ENCODE results near the gene PPP2R2C.

The PPP2R2C gene

DNA sequence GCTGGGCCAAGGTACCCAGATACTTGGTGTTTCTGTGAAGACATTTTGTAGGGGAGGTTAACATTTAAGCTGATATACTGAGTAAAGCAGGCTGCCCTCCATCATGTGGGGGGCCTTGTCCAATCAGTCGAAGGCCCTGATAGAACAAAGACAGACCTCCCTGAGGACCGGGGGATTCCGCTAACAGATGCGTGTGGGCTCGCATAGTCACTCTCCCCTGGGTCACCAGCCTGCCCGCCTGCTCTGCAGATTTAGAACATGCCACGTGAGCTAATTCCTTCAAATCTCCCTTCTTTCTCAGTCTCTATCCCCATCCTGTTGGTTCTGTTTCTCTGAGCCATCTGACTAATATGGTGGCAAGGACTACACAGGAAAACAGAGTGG, 142.0 kb downstream of the PPP2R2C start:
- DNase-seq (ENCODE audit: low read depth) = no peak

DNA sequence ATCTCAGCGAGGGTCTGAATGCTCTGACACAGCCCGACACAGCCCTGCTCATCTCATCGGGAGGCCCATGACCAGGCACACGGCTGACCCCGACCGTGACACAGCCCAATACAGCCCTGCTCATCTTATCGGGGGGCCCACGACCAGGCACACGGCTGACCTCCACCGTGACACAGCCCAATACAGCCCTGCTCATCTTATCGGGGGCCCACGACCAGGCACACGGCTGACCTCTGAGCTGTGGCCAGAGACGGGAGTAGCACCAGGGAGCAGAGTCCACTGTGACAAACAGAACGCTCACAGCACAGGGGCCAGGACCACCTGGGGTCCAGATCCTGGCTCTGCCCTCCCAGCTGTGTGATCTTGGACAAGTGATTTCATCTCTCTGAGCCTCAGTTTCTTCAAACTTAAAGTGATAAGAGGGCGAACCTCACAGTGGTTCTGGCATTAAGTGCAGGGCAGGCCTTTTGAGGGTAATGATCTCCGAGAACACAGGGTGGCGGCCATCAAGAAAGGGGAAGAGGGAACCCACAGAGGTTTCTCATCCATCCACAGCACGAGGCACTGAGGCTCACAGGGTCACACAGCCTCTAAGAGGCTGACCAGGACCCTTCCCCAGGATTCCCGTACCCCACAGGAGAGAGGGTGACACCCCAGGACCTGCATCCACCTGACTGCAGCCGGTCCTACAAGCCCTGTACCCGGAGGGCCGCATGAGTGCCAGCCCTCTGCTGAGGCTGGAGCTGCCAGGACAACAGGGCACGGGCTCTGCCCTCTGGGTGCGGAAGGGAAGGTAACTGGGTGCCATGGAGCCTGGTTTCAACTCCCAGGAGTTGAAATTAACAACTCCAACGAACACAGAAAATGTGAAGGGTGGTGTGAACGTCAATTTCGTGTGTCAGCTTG, 142.7 kb downstream of the PPP2R2C start:
- no peak for DNase-seq (ENCODE audit: low read depth)

DNA sequence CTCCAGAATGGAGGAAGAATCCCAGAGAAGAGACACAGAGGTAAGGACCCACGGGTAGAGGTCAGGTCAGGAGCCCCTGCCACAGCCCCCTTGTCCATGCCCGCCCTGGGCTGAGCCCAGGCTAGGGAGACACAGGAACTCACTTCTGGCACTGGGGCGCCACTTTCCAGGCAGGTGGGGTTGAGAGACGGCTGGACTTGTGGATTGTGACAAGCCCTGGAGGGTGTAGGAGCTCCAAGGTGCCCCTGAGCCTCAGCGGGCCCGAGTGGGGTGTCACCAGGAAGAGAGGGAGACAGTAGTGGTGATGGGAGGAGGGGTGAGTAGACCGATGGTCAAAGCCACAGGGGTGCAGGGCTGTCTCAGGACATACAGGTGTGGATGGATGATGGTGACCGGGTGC, 143.9 kb downstream of the PPP2R2C start:
- DNase-seq (ENCODE audit: low read depth) = no peak

DNA sequence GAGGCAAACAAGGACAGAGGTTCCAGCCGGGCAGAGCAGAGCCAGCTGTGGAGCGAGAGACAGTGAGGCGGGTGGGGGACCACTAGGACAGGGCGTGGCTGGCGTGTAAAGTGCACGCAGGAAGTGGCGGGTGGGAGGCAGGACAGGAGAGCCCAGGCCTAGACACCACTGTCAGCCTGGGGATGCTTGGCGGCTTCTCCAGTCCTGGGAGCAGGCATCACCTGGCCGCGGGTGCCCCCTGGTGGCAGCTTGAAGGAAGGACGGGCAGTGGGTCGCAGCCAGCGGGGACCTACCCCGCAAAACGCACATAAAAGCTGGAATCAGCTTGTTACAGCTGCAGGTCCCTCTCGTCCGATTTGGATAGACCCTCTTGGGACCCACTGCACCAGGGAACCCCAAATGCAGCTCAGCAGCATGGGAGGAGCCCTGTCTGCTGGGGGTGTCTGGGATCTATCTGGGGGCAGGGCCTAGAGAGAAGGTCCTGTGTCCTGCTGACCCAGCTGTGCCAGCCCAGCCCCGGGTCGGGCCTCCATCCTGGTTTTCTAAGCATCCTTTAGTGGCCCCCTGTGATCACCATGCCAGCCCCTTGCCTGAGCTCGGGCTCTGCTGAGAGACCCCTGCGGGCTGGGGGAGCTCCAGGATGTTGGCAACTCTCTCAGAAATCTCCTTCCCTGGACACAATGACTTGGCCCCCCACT, 145.0 kb downstream of the PPP2R2C start:
- DNase-seq (ENCODE audit: low read depth) = peak; percentile 67

DNA sequence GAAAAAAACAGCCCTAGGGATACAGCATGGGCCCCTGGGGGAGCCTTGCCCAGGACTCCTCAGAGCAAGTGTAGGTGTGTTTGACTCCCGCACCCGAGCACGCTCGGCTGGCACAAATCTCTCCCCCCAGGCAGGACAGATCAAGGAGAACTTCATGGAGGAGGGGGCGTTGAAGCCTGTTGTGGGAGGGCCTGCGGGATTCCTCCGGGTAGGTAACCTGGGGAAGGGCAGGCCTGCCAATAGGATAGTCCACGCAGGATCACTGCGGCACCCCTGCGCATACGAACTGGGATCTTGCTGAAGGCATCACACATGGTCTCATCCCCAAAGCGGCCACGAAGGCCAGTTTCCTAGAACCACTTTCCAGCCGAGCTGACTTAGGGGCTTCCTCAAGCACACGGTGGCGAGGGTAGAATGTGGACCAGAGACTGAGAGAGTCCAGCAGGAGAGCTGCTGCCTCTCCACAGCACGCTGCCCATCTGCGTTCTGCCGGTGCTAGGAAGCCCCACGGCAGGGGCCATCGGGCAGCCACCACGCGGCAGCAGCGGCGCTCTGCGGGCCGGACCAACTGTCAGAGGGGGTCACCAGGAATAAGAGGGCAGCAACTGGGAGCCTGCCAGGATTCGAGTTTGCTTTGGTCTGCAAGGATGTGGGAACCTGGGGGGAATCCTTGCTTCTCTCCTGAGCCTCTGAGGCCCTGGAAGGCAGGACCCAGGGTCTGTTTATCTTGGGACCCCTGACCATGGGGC, 145.9 kb downstream of the PPP2R2C start:
- DNase-seq (ENCODE audit: low read depth) = no peak

DNA sequence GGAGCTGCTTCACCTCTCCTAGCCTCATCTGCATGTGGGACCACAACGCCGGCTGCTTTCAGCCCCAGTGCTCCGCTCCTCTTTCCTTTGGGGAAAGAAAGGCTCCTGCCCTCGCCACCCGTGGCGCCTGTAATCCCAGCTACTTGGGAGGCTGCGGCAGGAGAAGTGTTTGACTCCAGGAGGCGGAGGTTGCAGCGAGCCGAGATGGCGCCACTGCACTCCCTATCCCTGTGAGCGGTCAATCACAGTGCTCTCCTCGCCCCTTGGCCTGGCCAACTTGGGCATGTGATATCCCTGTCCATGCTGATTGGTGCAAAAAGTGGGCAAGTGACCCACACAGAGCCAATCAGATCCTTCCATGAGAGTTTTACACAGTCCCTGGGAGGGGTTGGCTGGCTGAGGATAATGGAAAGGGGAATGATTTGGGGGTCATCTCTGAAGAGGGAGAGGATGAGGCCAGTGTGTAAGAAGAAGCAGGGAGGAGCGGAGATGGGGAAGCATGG, 146.6 kb downstream of the PPP2R2C start:
- DNase-seq (ENCODE audit: low read depth) = no peak

DNA sequence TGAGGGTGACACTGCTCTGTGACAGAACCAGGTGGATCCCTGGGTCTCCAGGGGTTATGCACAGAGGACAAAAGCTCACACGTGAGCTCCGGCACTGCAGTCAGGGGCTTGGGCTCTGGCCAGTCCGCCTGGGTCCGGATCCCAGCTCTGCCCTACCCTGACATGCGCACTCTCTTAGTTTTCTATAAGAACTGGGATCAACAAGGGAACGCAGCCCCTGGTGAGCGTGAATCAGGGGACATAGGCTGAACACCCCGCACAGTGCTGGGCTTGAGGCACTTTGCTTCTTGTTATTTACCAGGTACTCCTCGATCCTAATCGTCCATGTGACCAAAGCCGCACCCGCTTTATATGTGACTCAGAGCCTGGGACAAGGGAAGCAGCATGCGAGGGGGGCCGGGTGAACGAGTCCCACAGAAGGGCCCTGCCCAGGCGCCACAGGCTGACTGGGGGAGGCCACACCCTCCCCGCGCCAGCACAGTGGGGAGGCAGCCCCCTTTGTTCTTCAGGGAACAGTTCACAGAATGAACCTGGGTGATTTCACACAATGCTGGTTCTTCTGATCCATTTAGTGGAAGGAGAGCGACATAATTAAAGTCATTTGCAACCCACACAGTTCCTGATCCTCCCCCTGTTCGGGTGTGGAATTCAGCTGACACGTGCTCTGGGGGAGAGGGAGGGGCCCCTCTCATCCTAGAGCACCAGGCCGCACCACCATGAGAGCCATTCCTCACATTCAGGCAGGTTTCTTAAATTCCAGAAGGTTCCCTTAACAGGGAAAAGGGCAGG, 147.2 kb downstream of the PPP2R2C start:
- peak; percentile 32 for DNase-seq (ENCODE audit: low read depth)

DNA sequence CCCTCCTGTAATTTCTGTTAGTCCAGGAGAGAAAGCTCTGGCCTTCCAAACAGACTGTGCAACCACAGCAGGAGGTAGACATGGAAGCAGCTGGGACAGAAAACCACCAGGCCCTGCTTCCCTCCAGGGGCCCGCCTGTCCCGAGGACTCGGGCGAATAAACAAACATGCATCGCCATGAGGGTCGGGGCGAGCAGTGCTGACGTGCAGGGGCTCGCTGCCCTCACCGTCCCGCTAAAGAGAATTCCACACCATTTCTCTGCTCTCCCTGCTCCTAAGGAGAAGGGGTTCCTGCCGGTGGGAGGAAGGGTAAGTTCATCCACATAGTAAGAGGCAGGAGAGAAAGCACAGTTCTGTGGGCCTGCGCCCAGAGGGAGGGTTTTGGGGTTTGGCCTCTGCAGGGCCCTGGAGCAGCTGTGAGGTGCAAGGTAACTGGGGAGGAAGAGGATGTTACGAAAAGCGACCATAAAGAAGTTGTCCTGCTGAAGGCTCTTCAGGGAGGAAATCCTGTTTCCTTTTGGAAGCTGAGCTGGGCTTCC, 147.9 kb downstream of the PPP2R2C start:
- no peak for DNase-seq (ENCODE audit: low read depth)

DNA sequence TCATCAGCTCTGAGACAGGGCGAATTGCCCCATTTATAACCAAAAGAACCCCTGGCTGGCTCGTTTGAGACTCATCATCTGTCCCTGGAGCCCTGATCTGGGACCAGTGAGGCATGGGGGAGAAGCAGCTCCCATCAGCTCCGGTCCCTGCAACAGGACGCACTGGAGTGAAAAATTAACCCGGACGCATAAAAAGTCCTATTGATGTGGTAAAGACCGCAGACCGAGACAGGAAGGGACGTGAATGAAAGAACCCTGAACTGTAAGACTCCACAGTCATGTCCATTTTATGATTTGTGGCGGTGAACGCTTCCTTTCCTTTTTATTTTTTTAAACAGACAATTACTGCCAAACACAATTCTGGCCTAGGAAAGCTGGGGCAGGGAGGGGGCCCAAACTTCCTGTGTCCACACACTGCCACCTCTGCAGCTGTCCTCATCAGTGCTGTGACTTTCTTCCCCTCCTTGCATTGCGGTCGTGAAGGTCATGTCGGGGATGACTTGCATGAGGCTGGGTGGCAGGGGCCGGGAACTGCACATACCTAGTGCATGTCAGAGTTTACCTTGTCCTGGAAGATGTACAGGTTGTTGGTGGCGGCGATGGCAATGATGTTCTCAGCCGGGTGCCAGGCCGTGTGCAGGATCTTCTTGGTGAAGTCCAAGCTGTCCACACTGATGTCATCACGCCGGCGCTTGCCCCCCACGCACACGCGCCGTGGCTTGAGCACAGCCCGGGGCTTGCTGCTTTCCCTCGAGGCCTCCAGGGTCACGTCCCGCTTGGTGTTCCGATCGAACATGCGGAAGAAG, 149.4 kb downstream of the PPP2R2C start:
- DNase-seq (ENCODE audit: low read depth) = no peak

DNA sequence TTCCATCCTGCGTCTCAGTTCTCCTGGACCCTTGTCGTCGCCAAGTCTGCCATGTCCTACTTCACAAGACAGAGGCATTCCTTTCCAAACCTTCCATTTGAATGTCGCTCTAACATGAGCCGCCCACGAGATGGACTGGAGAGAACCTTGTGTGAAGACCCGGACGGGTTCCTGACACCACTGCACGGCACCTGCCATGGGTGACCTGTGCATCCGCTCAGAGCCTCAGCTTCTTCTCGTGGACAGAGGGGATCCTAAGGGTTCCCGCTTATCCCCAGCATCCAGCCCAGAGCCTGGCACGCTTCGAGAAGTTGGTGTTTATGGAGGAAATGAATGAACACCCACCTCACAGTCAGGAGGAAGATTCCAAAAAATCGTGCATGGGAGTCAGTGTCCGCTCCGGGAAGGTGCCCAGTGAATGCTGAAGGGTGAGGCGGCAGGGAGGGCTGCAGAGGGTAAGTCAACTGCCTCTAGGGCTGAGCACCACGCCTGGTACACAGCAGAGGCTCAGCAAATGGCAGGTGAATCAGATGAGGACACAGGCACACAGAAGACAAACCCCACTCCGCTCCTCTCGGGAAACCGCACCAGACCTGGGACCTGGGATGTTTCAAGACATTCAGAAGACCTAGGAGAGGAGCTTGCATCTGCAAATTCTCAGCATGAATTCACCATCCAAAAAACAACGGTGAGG, 150.2 kb downstream of the PPP2R2C start:
- DNase-seq (ENCODE audit: low read depth) = no peak

DNA sequence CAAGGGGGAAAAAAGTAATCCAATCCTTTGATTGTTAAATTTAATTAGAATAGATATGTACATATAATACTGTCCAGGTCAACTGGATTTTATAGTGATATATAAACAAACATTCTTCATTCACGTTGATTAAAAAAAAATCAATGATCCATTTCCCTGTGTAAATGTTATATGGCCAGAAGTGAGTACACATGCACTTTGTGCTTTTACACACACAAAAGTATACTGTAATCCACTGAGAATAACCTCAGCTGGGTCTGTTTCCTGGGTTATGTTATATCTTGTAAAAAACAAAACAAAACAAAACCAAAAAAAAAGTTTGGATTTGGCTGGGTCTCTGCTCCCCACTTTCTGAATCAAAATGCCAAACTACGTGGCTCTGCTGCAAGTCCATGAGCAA, 151.1 kb downstream of the PPP2R2C start:
- DNase-seq (ENCODE audit: low read depth) = no peak

DNA sequence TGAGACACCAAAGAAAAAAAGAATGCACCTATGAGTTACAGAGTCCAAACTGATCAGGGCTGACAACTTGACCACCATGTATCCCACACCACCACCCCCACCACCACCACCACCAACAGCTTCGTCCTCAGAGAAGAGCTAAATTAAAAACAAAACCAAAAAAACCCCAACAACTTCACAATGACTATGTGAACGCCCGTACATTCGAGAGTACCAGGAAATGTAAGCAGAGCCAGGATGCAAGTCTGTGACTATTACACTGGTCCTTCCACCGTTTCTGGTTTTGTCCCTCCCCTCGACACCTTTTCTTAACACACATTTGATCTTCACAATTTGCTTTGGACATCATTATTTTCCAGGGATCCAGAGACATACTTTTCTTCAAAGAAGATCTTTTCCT, 151.8 kb downstream of the PPP2R2C start:
- no peak for DNase-seq (ENCODE audit: low read depth)

DNA sequence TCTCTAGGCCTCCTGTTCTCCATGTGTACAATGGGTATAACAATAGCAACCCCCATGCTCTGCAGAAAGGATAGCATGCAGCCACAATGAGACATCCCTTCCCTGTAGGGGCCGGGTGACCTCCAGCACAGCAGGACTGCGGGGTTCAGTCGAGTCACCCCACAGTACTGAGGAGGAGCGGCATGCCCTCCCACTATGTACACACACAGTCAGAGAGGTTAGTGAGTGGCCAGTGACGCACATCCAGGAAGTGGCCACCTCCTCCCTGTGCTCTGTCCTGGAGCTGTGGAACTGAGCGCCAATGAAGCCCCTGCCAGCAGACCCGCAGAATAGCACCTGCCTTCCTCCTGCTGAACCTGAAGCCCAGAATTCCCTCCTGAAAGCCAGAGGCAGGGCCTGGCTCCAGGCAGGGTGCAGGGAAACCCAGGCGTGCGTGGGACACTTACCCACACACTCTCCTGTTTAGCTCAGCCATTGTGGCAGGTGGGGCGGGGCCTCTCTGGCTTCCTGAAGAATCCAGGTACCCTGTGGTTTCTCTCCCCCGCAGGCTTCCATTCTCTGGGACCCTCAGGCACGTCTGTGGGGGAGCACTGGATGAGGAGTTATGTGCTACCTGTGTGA, 152.8 kb downstream of the PPP2R2C start:
- DNase-seq (ENCODE audit: low read depth) = peak; percentile 61

DNA sequence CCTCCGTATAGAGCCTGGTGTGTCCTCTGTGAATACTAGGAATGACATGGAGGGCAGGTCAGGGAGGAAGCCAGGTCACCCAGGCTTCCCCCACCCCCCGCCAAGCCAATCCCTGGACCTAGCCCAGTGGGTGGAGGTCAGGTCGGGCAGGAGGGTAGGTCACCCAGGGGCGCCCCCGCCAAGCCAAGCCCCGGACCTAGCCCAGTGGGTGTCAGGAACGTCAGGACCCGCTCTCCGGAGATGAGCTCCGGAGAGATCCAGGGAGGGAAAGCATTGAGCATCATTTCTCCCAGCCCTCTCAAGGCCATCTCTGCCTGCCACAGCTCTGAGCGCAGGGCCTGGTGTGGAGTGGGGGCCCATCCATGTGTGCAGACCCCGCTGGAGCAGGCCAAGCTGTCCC, 154.2 kb downstream of the PPP2R2C start:
- no peak for DNase-seq (ENCODE audit: low read depth)

DNA sequence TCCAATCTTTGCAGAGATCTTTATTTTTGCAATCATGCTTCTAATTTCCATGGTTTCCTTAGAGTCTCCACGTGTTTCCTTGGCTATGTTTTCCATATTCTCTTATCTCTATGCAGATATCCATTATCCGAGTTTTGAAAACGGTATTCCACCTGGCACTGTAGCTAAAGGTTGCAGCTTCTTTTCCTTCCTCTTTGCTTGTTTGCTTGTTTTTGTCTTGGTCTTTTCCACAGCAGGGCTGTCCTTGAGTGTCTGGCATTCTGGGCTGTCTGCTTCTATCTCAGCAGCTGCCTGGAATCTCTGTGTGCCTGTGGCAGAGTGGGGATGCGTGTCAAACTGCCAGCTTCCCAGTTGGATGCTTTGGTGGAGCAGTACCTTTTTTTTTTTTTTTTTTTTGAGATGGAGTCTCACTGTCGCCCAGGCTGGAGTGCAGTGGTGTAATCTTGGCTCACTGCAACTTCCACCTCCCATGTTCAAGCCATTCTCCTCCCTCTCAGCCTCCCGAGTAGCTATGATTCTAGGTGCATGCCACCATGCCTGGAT, 155.9 kb downstream of the PPP2R2C start:
- DNase-seq (ENCODE audit: low read depth) = no peak

DNA sequence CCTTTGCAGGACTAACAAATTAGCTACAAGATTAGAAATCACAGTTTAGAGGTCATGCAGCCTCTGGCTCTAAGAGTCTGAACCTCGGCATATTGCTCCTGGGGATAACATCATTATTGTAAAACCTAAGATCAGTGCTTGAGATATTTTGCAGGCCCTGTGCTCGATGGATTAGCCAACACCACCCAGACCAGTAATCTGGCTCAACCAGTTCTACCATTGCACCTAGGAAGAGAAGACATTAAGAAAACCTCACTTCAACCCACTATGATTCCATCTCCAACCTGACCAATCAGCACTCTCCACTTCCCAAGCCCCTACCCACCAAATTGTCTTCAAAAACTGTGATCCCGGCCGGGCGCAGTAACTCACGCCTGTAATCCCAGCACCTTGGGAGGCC, 159.2 kb downstream of the PPP2R2C start:
- no peak for DNase-seq (ENCODE audit: low read depth)

DNA sequence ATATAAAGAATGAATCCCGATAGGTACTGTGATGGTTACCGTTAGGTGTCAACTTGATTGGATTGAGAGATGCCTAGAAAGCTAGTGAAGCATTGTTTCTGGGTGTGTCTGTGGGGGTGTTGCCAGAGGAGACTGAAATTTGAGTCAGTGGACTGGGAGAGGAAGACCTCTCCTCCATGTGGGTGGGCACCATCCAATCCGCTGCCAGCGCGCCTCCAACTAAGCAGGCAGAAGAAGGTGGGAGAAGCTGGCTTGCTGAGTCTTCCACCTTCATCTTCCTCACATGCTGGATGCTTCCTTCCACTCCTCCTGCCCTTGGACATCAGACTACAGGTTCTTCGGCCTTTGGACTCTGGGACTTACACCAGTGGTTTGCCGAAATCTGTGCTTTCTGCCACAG, 162.6 kb downstream of the PPP2R2C start:
- no peak for DNase-seq (ENCODE audit: low read depth)

DNA sequence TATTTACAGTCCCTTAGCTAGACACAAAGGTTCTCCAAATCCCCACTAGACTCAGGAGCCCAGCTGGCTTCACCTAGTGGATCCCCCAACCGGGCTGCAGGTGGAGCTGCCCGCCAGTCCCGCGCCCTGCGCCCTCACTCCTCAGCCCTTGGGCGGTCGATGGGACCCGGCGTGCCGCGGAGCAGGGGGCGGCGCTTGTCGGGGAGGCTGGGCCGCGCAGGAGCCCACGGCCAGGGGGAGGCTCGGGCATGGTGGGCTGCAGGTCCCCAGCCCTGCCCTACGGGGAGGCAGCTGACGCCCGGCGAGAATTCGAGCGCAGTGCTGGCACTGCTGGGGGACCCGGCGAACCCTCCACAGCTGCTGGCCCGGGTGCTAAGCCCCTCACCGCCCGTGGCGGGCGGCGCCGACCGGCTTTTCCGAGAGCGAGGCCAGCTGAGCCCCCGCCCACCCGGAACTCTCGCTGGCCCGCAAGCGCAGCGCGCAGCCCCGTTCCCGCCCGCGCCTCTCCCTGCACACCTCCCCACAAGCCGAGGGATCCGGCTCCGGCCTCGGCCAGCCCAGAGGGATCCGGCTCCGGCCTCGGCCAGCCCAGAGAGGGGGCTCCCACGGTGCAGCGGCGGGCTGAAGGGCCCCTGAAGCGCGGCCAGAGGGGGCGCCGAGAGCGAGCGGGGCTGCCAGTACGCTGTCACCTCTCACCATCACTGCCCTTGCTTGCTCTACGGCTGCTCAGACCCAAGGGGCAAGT, 163.3 kb downstream of the PPP2R2C start:
- DNase-seq (ENCODE audit: low read depth) = no peak

DNA sequence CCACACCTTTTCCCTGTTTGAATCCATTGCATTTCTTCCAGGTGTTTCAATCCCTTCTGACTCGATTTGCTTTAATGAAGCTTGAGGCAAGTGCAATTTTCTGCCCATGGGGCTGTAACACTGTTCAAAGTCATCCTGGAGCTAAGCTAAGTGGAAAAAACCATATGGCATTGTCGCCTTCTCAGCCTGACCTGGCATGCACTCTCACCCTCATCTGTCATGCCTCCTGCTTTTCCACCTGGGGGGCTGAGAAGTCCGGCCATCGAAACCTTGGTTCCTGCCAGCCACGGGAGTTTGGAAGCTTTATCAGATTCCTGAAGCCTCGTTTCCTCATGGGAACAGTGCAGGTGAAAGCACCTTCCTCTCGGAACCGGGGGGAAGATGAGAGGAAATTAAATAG, 164.5 kb downstream of the PPP2R2C start:
- DNase-seq (ENCODE audit: low read depth) = no peak

Data from ELR (cell line).